ENCODE data around the gene ANK3.

ANK3 gene

GRCh38 chr10:60339757-60340156 is 49.9 kb downstream of the ANK3 start:
- TF ChIP-seq CTCF (IDR thresholded peaks at IDR 0.05), result no peak
- no peaks in the 10 kb centered on the region for H3K27me3 Mint-ChIP-seq (ENCODE audit: low read depth, poor library complexity)
- no peaks in the 10 kb centered on the region for H3K4me1 Mint-ChIP-seq
- H3K4me3 Mint-ChIP-seq, result no peak overlapping the region
- H3K36me3 Mint-ChIP-seq (ENCODE audit: low read depth), result no peaks in the 10 kb centered on the region
- no peak overlapping the region for H3K27ac Mint-ChIP-seq
- DNase-seq, result no peak
- H3K9me3 Mint-ChIP-seq, result no peaks in the 10 kb centered on the region

- H3K27ac Mint-ChIP-seq, result no peak overlapping the region
- H3K4me3 Mint-ChIP-seq, result no peak overlapping the region
- H3K27me3 Mint-ChIP-seq (ENCODE audit: low read depth, poor library complexity), result no peaks in the 10 kb centered on the region
- no peak for TF ChIP-seq CTCF (IDR thresholded peaks at IDR 0.05)
- no peak for DNase-seq
- H3K4me1 Mint-ChIP-seq, result no peaks in the 10 kb centered on the region
- no peaks in the 10 kb centered on the region for H3K9me3 Mint-ChIP-seq
- H3K36me3 Mint-ChIP-seq (ENCODE audit: low read depth), result no peaks in the 10 kb centered on the region
These were observed 50.9 kb downstream of the ANK3 start for GRCh38 chr10:60338786-60339185.

- H3K4me3 Mint-ChIP-seq, result no peak overlapping the region
- no peak for TF ChIP-seq CTCF (IDR thresholded peaks at IDR 0.05)
- H3K27me3 Mint-ChIP-seq (ENCODE audit: low read depth, poor library complexity), result no peaks in the 10 kb centered on the region
- no peaks in the 10 kb centered on the region for H3K9me3 Mint-ChIP-seq
- H3K27ac Mint-ChIP-seq, result no peak overlapping the region
- DNase-seq, result no peak
- H3K36me3 Mint-ChIP-seq (ENCODE audit: low read depth), result no peaks in the 10 kb centered on the region
- H3K4me1 Mint-ChIP-seq, result no peaks in the 10 kb centered on the region
These were observed 51.6 kb downstream of the ANK3 start for GRCh38 chr10:60338002-60338564.

GRCh38 chr10:60336901-60337630 is 52.6 kb downstream of the ANK3 start:
- H3K27me3 Mint-ChIP-seq (ENCODE audit: low read depth, poor library complexity), result no peaks in the 10 kb centered on the region
- no peaks in the 10 kb centered on the region for H3K4me1 Mint-ChIP-seq
- no peak for TF ChIP-seq CTCF (IDR thresholded peaks at IDR 0.05)
- no peak overlapping the region for H3K27ac Mint-ChIP-seq
- no peak for DNase-seq
- H3K36me3 Mint-ChIP-seq (ENCODE audit: low read depth), result no peaks in the 10 kb centered on the region
- no peaks in the 10 kb centered on the region for H3K9me3 Mint-ChIP-seq
- H3K4me3 Mint-ChIP-seq, result no peak overlapping the region

- Mint-ChIP-seq H3K4me3 (no peak overlapping the region), H3K4me1 (no peaks in the 10 kb centered on the region), H3K27me3 (ENCODE audit: low read depth, poor library complexity) (no peaks in the 10 kb centered on the region), H3K27ac (no peak overlapping the region), H3K36me3 (ENCODE audit: low read depth) (no peaks in the 10 kb centered on the region), H3K9me3 (no peaks in the 10 kb centered on the region)
- no peak for TF ChIP-seq CTCF (IDR thresholded peaks at IDR 0.05)
- no peak for DNase-seq
These were observed 54.0 kb downstream of the ANK3 start for GRCh38 chr10:60335708-60336107.

GRCh38 chr10:60334991-60335390 is 54.7 kb downstream of the ANK3 start:
- no peak for TF ChIP-seq CTCF (IDR thresholded peaks at IDR 0.05)
- H3K27me3 Mint-ChIP-seq (ENCODE audit: low read depth, poor library complexity), result no peaks in the 10 kb centered on the region
- H3K4me3 Mint-ChIP-seq, result no peak overlapping the region
- H3K27ac Mint-ChIP-seq, result no peak overlapping the region
- peaks cover 5% of the 10 kb centered on the region for H3K9me3 Mint-ChIP-seq
- H3K36me3 Mint-ChIP-seq (ENCODE audit: low read depth), result no peaks in the 10 kb centered on the region
- DNase-seq, result no peak
- H3K4me1 Mint-ChIP-seq, result no peaks in the 10 kb centered on the region
